ENCODE measurements around the gene TYMP.

DNA sequence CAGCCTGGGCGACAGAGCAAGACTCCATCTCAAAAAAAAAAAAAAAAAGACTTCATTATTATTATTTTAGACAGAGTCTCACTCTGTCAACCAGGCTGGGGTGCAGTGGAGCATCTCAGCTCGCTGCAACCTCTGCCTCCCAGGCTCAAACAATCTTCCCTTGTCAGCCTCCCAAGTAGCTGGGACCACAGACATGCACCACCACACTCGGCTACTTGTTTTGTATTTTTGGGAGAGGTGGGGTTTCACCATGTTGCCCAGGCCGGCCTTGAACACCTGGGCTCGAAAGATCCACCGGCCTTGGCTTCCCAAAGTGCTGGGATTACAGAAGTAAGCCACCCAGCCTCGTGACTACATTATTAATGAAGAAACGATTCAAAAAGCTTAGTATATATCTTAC lies 5.3 kb upstream of the TYMP start:
- TF ChIP-seq POLR2A (IDR thresholded peaks at IDR 0.05; ENCODE audit: low read depth, low read length) (no peak), TAF1 (IDR thresholded peaks at IDR 0.05; ENCODE audit: low read depth, low read length) (no peak), POLR2AphosphoS5 (IDR thresholded peaks at IDR 0.05; ENCODE audit: low read depth, low read length) (no peak), POU2F2 (IDR thresholded peaks at IDR 0.05; ENCODE audit: low read depth, low read length) (no peak), PAX5 (IDR thresholded peaks at IDR 0.05; ENCODE audit: insufficient read depth, low read length, severe bottlenecking) (no peak)
